K562 (cell line): ENCODE data around the gene SNAPC2. TPM values are rescaled to one million over a fixed set of nuclear protein-coding genes. Genes with fewer than 3 reads are reported as not detected.

Source experiments
- ELK3 ChIP-seq: fragments of 450-650 bp; formaldehyde crosslinking; IDR thresholded peaks from 2 replicates; pipeline ENCODE4 v1.4.0; 2020; ENCODE audit warnings: mild to moderate bottlenecking
- FOS ChIP-seq: IDR thresholded peaks from 3 replicates; pipeline ENCODE4 v1.6.1; 2011; ENCODE audit not compliant: insufficient read length; ENCODE audit errors: extremely low read depth
- HMGXB4 ChIP-seq: sonication (generic); formaldehyde crosslinking; IDR thresholded peaks from 2 replicates; pipeline ENCODE4 v1.8.1; 2023; ENCODE audit warnings: mild to moderate bottlenecking, missing genetic modification reagents
- HNRNPUL1 ChIP-seq: fragments of 200-400 bp; formaldehyde crosslinking; IDR thresholded peaks from 2 replicates; pipeline ENCODE4 v1.6.1; 2017; ENCODE audit warnings: low read length
- MXD1 ChIP-seq: fragments of 250-450 bp; sonication (Bioruptor Pico); IDR thresholded peaks from 2 replicates; pipeline ENCODE4 v1.8.0; 2021; ENCODE audit warnings: borderline replicate concordance, mild to moderate bottlenecking, moderate library complexity; ENCODE audit not compliant: poor library complexity, severe bottlenecking
- NR1H2 ChIP-seq: sonication (generic); formaldehyde crosslinking; IDR thresholded peaks from 2 replicates; pipeline ENCODE4 v1.4.0; 2020; ENCODE audit warnings: mild to moderate bottlenecking, missing genetic modification reagents
- RAD51 ChIP-seq: fragments of 450-650 bp; IDR thresholded peaks from 2 replicates; pipeline ENCODE4 v1.7.1; 2016; ENCODE audit warnings: low read depth, mild to moderate bottlenecking, borderline replicate concordance
- RBM25 ChIP-seq: fragments of 200-400 bp; formaldehyde crosslinking; IDR thresholded peaks from 2 replicates; pipeline ENCODE4 v1.6.1; 2018; ENCODE audit warnings: low read length, low read depth, moderate library complexity; ENCODE audit not compliant: severe bottlenecking
- TBL1XR1 ChIP-seq, 2 experiments: IDR thresholded peaks; 2 replicates each; pipeline ENCODE4 v1.6.1; 2012; ENCODE audit warnings: improper control_type of control experiment in 2 of 2, low read length in 2 of 2, mild to moderate bottlenecking in 1 of 2
- YY1 ChIP-seq, 3 experiments: IDR thresholded peaks; 2 replicates each; pipeline ENCODE4 v1.6.1; 2011; ENCODE audit warnings: low read length in 2 of 3, mild to moderate bottlenecking in 2 of 3, moderate library complexity in 2 of 3, borderline replicate concordance in 1 of 3, control low read depth in 1 of 3, low read depth in 1 of 3; ENCODE audit not compliant: insufficient read depth in 3 of 3, insufficient replicate concordance in 2 of 3, control insufficient read depth in 1 of 3, insufficient read length in 1 of 3; ENCODE audit errors: extremely low read depth in 1 of 3
- ZNF407 ChIP-seq: fragments of 450-650 bp; IDR thresholded peaks from 2 replicates; pipeline ENCODE4 v1.6.1; 2016; ENCODE audit warnings: low read depth
- ZNF511 ChIP-seq: sonication (generic); formaldehyde crosslinking; IDR thresholded peaks from 2 replicates; pipeline ENCODE4 v1.8.0; 2022; ENCODE audit warnings: mild to moderate bottlenecking, missing genetic modification reagents
- ZNF586 ChIP-seq: fragments of 450-650 bp; formaldehyde crosslinking; conservative IDR thresholded peaks from 2 replicates; pipeline ENCODE4 v1.4.0; 2020; ENCODE audit warnings: mild to moderate bottlenecking, moderate library complexity
- polyA plus RNA-seq, 8 experiments: library from polyadenylated mRNA; depleted of rRNA in 4 of 8; stranded (reverse) in 5 of 8; unstranded in 3 of 8; fragments of >200 nt; fragmentation: Nextera tagmentation in 2 of 8; fragmentation: Illumina TruSeq in 1 of 8; extraction: Ambion mirVana in 2 of 8; extraction: Trizol in 1 of 8; gene quantifications; 2 replicates each; pipeline versions ENCODE4 v1.2.1 to v1.2.3, GENCODE V29; 2011 to 2014; ENCODE audit warnings: inconsistent platforms in 1 of 8, missing spikeins in 1 of 8
- total RNA-seq, 7 experiments: library from RNA; depleted of rRNA in 6 of 7; stranded (reverse); fragments of >200 nt in 6 of 7; fragmentation: Illumina TruSeq in 2 of 7; extraction: Trizol in 2 of 7; gene quantifications; 2 replicates each; pipeline versions ENCODE4 v1.2.1 to v1.2.3, GENCODE V29; 2011 to 2021; ENCODE audit warnings: low replicate concordance in 1 of 7

The SNAPC2 gene
- total and polyA plus RNA-seq, 9 of the 15 experiments (the other 6 are each of a cell fraction or from before 2014, with no cell fraction given) = 0.59 to 45.1 (median 15.3) TPM

- TF ChIP-seq ZNF407 (no peak), ZNF511 (CRISPR knock-in tag) (no peak), MXD1 (no peak), TBL1XR1 (IDR thresholded peaks at IDR 0.05; ENCODE audit: low read length in 2 of 2) (no peak), FOS (no peak), HNRNPUL1 (no peak), RAD51 (no peak), HMGXB4 (CRISPR knock-in tag) (no peak), RBM25 (peak; percentile 93), ZNF586 (CRISPR knock-in tag) (no peak), YY1 (IDR thresholded peaks at IDR 0.05; ENCODE audit: borderline replicate concordance in 1 of 3, control insufficient read depth in 1 of 3, extremely low read depth in 1 of 3, insufficient read depth in 3 of 3, insufficient read length in 1 of 3, insufficient replicate concordance in 2 of 3, low read depth in 1 of 3, low read length in 2 of 3) (no peak), NR1H2 (CRISPR knock-in tag) (no peak), ELK3 (no peak)
Observed at GRCh38 chr19:7872306-7873204, 47.6 kb upstream of the SNAPC2 start (continued).
